ENCODE data around the gene ITPA.

Gene ITPA

DNA sequence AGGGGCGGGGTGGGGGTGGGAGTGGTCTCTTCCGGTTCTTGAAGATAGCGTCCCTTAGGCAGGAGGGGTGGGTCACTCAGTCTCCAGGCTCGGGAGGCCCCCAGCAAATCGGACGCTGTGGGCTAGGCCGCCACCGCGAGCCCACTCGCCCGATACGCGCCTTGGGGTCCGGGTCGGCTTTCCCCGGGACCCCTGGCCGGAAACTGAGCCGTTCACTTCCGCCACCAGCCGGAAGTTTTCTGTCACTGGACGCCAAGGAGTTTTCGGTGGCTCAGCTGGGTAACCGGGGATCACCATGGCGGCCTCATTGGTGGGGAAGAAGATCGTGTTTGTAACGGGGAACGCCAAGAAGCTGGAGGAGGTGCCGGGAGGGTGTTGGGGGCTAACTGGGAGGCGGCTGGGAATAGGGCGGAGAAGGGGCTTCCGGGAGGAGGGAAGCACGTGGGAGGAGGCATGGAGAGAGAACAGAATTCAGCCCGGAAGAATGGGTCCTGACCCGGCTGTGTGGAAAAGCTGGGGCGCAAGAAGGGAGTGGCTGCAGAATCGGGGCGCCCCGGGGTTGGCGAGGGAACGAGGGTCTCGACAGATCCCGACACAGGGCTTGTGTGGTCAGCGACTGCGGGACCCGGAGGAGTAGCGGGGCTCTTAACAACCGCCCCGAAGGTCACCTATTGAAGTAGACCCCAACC is at the start of gene ITPA:
Gene ITPA (plus strand): TSS at position 242 of the 689 bp plus-strand sequence. CDS start 54 bp downstream, at position 296.
- Mint-ChIP-seq H3K36me3 (ENCODE audit: low read depth) (peaks cover 40% of the 10 kb centered on the region), H3K27ac (peak within 1 kb of the TSS; percentile 98), H3K4me3 (peak within 1 kb of the TSS; percentile 100), H3K9me3 (no peaks in the 10 kb centered on the region), H3K4me1 (ENCODE audit: low read depth) (peaks cover 24% of the 10 kb centered on the region), H3K27me3 (no peaks in the 10 kb centered on the region)
- DNase-seq = peak; percentile 81

DNA sequence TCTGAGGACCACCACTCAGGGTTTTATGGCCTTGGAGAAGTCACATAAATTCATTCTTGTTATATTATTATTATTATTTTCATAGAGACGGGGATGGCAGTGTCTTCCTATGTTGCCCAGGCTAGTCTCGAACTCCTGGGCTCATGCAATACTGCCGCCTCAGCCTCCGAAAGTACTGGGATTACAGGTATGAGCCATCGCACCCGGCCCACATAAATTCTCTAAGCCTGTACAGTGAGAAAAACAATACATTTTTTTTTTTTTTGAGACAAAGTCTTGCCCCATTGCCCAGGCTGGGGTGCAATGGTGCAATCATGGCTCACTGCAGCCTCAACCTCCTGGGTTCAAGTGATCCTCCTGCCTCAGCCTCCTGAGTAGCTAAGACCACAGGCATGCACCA is 48.9 kb upstream of the ITPA start:
- Mint-ChIP-seq H3K4me3 (peak overlapping the region; percentile 93), H3K27ac (peak overlapping the region; percentile 98), H3K9me3 (no peaks in the 10 kb centered on the region), H3K27me3 (no peaks in the 10 kb centered on the region), H3K36me3 (ENCODE audit: low read depth) (peaks cover 34% of the 10 kb centered on the region), H3K4me1 (ENCODE audit: low read depth) (peaks cover 36% of the 10 kb centered on the region)
- DNase-seq = no peak

DNA sequence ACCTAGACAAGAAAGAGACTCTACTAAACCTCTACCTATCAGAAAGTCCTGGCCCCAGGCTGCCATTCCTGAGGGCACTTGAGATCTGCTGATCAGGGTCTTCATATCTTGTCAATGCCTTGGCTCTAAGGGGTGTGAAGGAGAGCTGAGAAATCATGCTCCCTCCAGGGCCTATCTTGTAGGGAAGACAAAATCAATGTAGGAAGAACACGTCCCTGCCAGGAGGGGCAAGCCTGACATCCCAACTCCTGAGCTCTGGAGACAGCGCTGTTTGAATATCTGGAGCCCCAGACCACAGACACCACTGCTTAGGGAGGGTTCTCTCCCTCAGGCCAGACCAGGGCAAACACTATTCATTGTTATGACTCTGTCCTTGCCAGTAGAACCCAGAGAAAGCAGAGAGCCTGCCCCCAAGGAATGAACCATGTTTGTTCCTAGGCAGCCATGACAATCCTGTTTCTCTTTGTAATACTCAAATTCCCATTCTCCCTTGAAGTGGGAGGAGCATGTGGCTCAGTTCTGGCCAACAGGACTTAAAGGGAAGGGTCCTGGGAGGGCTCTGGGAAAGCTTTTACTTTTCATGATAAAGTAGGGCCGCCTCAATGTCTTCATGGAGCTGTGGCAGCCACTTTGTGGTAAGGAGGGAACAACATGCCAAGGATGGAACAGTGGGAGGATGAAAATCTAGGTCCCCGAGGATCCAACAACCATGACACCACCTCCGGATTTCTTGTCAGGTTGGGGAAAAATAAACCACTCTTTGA is 47.8 kb upstream of the ITPA start:
- Mint-ChIP-seq H3K4me1 (ENCODE audit: low read depth) (peaks cover 28% of the 10 kb centered on the region), H3K36me3 (ENCODE audit: low read depth) (peaks cover 23% of the 10 kb centered on the region), H3K4me3 (peak overlapping the region; percentile 43), H3K9me3 (no peaks in the 10 kb centered on the region), H3K27ac (peak overlapping the region; percentile 3), H3K27me3 (peaks cover 4% of the 10 kb centered on the region)
- DNase-seq = no peak

DNA sequence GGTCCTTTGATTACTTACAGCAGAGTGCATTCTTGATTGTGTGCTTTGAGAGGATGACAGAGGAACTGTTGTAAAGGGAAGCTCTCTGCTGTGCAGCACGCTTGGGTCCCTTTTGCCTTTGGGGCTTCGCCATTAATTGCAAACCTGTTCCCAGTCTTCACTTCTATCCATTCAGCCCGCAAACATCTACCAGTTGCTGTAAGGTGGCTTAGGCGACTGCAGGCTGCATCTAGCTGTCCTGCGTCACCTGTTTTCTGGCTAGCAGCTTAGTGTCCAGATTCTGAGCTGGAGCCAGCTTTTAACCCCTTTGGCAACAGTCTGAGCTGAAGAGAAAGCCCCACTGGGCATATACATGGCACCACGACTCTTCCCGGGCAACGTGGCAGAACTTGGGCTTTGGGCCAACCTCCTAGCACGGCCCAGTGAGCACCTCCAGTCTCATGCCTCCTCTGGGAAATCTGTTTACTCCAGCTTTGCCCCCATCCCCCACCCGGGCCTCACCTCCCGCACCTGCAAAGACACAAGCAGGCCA is 47.2 kb upstream of the ITPA start:
- Mint-ChIP-seq H3K27ac (no peak overlapping the region), H3K36me3 (ENCODE audit: low read depth) (peaks cover 16% of the 10 kb centered on the region), H3K4me1 (ENCODE audit: low read depth) (peaks cover 21% of the 10 kb centered on the region), H3K9me3 (no peaks in the 10 kb centered on the region), H3K27me3 (peaks cover 6% of the 10 kb centered on the region), H3K4me3 (no peak overlapping the region)
- DNase-seq = no peak

DNA sequence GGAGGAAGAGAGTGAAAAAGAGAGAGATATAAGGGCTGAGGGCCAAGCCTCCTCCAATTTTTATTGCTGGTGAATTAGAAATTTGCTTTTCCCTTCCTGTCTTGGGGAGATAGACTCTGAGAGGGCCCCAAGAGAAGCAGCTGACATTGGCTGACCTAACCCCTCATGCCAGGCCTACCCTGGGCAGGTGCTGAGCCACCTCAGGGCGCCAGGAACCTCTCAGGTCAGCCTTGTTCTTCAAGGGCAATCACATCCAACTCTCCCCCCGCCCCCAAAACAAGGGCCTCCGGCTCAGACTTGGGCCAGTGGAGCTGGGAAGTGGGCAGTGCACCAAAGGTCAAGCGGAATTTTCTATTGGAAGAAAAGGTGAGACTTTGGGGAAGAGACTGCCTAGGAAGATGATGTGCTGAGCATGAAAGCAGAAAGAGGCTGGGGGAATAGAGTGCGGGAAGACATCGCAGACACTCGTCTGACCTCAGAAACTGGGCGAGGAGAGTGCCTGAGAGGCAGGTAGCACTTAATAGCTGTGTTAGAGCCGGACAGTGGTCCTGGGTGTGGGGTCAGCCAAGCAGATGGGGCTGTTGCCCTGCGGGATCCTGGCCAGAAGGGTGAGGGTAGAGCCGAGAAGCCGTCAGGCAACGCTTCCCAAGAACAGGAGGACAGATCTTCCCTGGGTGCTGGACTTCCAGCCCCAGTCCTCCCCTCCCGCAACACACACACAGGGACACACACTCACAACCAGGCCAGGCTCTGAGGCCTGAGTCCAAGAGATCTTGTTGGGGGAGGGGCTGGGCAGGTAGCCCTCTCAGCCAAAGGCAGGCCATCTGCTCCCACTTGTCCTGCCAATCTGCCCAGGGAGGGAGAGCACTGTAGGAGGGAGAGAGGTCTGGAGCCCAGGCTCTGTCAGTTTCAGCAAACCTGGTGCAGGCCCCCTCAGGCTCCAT is 45.9 kb upstream of the ITPA start:
- H3K4me3 Mint-ChIP-seq = no peak overlapping the region
- peaks cover 12% of the 10 kb centered on the region for H3K27me3 Mint-ChIP-seq
- H3K9me3 Mint-ChIP-seq = no peaks in the 10 kb centered on the region
- peaks cover 15% of the 10 kb centered on the region for H3K36me3 Mint-ChIP-seq (ENCODE audit: low read depth)
- DNase-seq = no peak
- peaks cover 14% of the 10 kb centered on the region for H3K4me1 Mint-ChIP-seq (ENCODE audit: low read depth)
- H3K27ac Mint-ChIP-seq = no peak overlapping the region

DNA sequence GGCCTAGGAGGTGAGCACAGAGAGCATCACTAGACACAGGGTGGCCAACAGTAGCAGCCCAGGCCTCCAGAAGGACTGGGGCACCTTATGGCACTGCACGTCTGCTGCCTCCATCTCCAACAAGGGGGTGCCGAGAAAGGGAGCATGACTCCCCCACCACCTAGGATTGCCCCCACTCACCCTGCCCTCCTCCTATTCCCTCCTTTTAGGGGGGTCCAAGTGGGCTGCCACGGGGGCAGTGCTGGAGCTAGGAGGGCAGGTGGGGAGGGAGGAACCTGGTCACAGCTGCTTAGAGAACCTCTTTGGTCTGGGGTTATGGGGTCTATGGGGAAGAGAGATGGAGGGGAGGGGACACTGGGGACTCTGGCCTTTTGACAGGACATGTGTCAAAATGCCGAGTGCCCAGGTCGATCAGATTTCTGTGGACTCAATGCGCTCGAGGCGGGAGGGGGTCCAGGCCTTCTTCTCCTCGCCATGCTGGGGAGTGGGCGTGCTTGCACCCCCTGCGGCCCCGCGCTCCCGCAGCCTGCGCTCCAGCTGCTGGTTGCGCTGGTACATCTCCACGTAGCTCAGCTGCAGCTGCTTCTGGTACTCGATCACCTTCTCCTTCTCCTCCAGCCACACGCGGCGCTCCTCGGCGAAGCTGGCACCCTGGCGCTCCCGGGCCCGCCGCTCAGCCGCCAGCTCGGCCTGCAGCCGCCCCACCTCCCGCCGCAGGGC is 45.1 kb upstream of the ITPA start:
- no peak overlapping the region for H3K4me3 Mint-ChIP-seq
- H3K9me3 Mint-ChIP-seq = no peaks in the 10 kb centered on the region
- no peak overlapping the region for H3K27ac Mint-ChIP-seq
- peaks cover 20% of the 10 kb centered on the region for H3K27me3 Mint-ChIP-seq
- peaks cover 14% of the 10 kb centered on the region for H3K4me1 Mint-ChIP-seq (ENCODE audit: low read depth)
- DNase-seq = no peak
- peaks cover 8% of the 10 kb centered on the region for H3K36me3 Mint-ChIP-seq (ENCODE audit: low read depth)

DNA sequence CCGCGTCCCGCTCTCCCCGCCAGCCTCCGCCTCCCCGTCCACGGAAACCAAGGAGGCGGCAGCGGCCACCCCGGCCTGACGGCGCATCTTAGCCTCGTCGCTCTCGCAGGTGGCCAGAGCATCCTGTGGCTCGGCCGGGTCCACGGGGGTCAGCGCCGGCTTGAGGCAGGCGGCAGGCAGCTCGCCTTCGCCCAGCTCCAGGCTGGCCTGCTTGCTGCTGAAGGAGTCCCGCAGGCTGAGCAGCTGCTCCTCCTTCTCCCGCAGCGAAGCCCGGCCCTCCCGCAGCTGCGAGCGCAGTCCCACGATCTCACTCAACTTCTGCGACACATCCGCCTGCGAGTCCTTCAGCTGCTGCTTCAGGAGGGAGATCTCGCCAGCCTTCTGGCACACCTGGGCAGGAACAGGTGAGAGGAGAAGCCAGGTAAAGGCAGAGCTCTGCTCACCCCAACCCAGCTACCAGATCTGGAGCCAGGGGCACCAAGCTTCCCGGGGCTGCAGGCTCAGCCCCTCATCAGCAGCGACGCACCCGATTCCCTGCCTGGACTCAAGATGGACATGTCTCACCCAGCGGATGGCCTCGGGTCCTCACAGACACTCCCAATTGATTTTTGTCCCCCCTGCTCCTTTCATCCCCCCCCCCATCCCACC is 44.4 kb upstream of the ITPA start:
- Mint-ChIP-seq H3K27ac (no peak overlapping the region), H3K27me3 (peaks cover 24% of the 10 kb centered on the region), H3K9me3 (no peaks in the 10 kb centered on the region), H3K36me3 (ENCODE audit: low read depth) (peaks cover 1% of the 10 kb centered on the region), H3K4me1 (ENCODE audit: low read depth) (peaks cover 12% of the 10 kb centered on the region), H3K4me3 (no peak overlapping the region)
- DNase-seq = no peak

DNA sequence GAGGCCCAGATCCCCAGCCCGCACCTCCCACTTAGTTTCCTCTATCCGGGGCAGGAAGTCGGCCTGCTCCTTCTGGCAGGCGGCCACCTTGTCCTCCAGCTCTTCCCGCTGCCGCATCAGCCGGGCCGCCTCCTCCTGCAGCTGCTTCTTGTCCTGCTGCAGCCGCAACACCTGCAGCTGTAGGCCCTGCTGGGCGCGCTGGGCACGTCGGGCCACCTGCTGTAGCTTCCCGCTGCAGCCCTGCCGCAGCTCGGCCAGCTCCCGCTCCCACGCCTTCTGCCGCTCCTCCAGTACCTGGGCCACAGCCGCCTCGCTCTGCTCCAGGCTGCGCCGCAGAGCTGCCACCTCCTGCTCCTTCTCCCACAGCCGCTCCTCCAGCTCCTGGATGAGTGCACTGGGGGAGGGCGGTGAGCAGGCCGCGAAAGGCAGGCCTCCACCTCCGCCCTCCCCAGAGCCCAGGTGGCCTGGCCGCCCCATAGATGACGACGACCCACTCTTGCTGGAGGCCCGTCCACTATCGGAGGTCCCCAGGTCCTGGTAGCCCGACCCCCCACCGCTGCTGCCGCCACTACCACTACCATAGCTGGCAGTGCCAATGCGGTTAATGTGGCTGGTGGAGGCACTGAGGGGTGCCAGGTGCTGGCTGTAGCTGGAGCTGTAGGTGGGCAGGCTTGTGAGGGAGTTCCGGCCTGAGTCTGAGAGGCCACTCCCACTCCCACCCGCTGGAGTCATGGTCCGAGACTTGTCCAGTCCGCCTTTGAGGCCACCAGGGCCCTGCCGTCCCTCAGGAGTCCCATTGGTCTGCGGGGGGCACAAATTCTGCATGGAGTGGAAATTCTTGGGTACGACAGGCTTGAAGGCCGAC is 43.6 kb upstream of the ITPA start:
- no peak for DNase-seq
- no peaks in the 10 kb centered on the region for H3K36me3 Mint-ChIP-seq (ENCODE audit: low read depth)
- H3K27ac Mint-ChIP-seq = no peak overlapping the region
- no peaks in the 10 kb centered on the region for H3K9me3 Mint-ChIP-seq
- no peak overlapping the region for H3K4me3 Mint-ChIP-seq
- H3K4me1 Mint-ChIP-seq (ENCODE audit: low read depth) = peaks cover 9% of the 10 kb centered on the region
- H3K27me3 Mint-ChIP-seq = peaks cover 25% of the 10 kb centered on the region

DNA sequence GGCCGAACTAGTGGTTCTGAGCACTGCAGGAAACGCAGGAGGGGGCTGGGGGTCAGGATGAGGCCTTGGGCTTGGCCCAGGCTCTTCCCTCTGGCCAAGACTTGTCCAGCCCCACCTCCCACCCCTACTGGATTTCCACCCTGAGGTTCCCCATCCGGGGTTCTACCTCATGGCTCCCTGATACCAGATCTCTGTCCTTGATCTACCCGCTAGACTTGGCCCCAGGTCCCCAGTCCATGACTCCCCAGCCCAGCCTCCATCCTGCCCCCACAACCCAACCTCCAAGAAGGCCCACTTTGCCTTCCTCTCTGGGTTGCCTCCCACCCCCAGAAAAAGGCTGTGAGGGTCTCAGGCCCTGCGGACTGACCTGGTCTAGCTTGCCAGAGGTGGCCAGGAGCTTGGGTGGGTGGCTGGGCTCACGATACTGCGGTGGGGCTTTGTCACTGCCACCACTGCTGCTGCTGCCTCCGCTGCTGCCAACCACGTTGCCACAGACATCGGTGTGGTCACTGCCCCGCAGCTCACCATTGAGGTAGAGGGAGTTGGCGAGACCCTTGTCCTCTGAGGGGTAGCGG is 42.9 kb upstream of the ITPA start:
- peaks cover 9% of the 10 kb centered on the region for H3K4me1 Mint-ChIP-seq (ENCODE audit: low read depth)
- no peak for DNase-seq
- H3K4me3 Mint-ChIP-seq = no peak overlapping the region
- H3K27ac Mint-ChIP-seq = no peak overlapping the region
- H3K36me3 Mint-ChIP-seq (ENCODE audit: low read depth) = no peaks in the 10 kb centered on the region
- no peaks in the 10 kb centered on the region for H3K9me3 Mint-ChIP-seq
- H3K27me3 Mint-ChIP-seq = peaks cover 25% of the 10 kb centered on the region

DNA sequence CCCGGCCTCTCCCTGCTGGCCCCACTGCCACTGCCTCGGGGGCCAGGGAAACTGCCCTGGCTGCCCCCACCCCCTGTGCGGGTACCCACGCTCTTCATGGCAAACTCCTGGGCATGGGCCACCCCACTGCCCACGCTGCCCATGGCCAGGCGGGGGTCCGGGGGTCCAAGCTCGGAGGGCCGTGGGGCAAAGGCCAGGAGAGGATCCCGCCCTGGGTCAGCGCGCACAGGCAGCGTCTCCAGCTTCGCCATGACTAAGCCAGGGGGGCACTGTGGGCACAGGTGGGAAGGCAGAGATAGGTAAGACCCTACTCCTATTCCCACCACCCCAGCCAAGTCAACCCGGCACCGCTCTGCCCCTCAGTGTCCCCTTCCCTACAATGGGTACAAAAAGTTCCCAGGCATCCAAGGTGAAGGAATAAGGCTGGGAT is 42.4 kb upstream of the ITPA start:
- Mint-ChIP-seq H3K9me3 (no peaks in the 10 kb centered on the region), H3K27me3 (peaks cover 25% of the 10 kb centered on the region), H3K4me1 (ENCODE audit: low read depth) (peaks cover 9% of the 10 kb centered on the region), H3K4me3 (no peak overlapping the region), H3K36me3 (ENCODE audit: low read depth) (no peaks in the 10 kb centered on the region), H3K27ac (no peak overlapping the region)
- DNase-seq = no peak

DNA sequence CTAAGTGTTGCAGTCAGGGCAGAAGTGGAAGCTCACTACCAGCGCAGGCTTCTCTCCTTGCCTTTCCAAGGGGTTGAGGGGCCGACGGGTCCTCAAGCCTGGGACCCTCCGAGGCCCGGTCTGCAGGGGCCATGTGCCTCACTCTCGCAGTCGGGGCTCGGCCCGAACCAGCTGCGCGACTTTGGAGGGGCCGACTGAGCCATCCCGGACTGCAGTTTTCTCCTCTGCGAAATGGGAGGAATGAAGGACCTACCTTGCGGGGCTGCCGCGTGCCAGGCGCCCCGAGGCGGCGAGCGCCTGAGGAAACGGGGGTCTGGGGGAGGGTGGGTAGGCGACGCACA is 41.6 kb upstream of the ITPA start:
- Mint-ChIP-seq H3K27ac (no peak overlapping the region), H3K36me3 (ENCODE audit: low read depth) (no peaks in the 10 kb centered on the region), H3K9me3 (no peaks in the 10 kb centered on the region), H3K4me1 (ENCODE audit: low read depth) (peaks cover 15% of the 10 kb centered on the region), H3K27me3 (peaks cover 25% of the 10 kb centered on the region), H3K4me3 (no peak overlapping the region)
- DNase-seq = no peak

DNA sequence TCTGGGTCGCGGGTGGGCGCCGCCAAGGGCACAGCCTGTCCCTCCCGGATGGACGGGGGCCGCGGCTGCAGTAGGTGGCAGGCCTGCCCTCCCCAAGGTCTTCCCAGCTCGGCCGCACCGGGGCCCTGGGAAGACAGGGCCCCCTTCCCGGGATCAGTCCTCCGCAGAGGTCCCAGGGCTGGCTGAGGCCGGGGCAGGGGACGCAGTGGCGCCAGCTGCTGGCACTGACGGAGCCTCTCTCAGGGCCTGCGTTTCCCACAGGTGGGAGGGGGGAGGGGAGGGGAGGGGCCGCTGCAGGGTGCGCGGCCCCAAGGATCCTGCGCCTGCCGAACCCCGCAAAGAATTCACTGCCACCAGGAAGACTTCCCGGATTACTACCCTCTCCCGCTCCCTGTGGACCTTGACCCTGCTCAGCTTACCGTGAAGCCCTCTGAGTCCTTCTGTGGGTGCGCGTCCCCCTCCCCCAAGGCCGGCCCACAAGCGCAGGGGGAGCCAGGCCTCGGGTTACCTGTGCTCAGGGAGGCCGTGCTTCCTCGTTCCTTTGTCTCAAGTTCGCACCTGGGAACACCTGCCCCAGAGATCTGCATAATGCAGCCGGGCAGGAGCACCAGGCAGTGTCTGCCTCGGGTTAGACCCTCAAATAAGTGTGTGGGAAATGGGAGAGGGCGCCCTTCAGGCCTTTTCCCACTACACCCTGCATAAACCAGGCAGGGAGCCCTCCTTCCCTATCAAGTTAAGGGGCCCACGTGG is 41.0 kb upstream of the ITPA start:
- Mint-ChIP-seq H3K4me1 (ENCODE audit: low read depth) (peaks cover 16% of the 10 kb centered on the region), H3K27me3 (peaks cover 25% of the 10 kb centered on the region), H3K27ac (no peak overlapping the region), H3K4me3 (no peak overlapping the region), H3K9me3 (no peaks in the 10 kb centered on the region), H3K36me3 (ENCODE audit: low read depth) (no peaks in the 10 kb centered on the region)
- DNase-seq = no peak
